GM19452 (cell line): Measurements from ENCODE around the gene GPR107.
A peak's percentile ranks its signal among the peaks of the same experiment; 100 is the strongest.
"Not testable (repeated sequence)": the region's sequence is repeated elsewhere in the genome, so short reads cannot be mapped to it uniquely, and the experiment has no call there.

Source experiments
- ATAC-seq: cut with Tn5 transposase; IDR thresholded peaks from one replicate; pipeline ENCODE4 v1.9.1; 2021; ENCODE audit not compliant: unreplicated experiment

GPR107 gene

DNA sequence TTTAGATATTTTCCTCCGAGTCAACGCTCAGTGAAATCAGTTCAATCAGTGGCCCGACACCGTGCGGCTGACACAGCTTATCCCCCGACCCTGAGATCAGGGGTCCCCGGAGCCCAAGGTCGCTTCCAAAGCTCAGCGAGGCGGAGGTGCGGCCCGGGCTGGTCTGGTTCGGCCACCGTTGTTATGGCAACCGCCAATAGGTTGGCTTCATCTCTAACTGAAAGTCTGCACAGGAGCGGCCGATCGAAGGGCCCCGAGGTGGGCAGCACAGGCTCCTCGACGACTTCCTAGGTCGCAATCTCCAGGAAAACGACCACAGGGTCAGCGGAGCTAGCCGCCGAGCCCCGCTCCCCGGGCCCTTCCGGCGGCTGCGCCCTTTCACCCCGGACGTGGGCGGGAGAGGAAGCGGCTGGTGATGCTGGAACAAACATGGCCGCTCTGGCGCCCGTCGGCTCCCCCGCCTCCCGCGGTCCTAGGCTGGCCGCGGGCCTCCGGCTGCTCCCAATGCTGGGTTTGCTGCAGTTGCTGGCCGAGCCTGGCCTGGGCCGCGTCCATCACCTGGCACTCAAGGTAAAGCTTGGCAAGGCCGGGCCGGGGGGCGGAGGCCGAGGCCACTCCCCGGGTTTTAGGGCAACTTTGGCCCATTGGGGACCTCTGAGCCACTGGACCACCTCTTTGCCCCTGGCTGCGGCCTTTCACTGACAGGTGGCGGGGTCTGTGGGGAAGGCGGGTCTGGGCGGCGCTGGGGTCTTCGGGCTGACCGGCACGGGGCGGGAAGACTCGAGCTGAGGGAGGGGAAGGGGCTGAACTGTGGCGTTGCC lies at the start of gene GPR107:
TSS of gene GPR107 (plus strand) at position 403 of the 821 bp plus-strand sequence. CDS start at position 430, 27 bp downstream.
- peak; percentile 69 for ATAC-seq

DNA sequence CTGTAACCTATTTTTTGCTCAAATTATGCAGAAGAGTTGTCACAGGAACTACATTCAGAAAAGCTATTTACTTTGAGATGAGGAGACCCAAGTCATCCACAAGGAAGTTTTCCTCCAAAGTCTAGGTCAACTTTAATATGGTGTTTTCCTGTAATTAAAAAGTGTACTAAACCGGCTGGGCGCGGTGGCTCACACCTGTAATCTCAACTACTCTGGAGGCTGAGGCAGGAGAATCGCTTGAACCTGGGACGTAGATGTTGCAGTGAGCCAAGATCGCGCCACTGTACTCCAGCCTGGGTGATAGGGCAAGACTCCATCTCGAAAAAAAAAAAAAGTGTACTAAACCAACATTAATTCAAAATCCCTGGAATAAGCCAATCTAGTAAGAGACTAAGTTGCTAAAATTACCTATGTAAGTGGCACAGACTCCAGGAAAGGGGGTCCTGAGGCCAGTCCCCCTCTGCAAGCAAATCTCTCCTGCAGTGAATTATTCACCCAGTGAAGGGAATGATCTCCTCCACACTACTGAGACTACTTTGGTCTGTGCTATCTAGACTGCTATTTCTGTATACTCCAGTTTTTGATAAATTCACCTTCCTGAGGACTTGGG lies 49.7 kb upstream of the GPR107 start:
- ATAC-seq: no peak

DNA sequence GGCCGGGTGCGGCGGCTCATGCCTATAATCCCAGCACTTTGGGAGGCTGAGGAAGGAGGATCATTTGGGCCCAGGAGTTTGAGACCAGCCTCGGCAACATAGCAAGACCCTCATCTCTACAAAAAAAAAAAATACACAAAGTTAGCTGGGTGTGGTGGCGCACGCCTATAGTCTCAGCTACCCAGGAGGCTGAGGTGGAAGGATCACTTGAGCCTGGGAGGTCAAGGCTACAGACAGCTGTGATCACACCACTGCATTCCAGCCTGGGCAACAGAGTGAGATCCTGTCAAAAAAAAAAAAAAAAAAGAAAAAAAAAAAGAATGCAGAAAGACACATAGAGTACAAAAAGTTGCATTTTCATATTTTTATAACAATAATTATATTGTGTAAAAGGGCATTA lies 46.8 kb upstream of the GPR107 start:
- not testable (repeated sequence) for ATAC-seq

DNA sequence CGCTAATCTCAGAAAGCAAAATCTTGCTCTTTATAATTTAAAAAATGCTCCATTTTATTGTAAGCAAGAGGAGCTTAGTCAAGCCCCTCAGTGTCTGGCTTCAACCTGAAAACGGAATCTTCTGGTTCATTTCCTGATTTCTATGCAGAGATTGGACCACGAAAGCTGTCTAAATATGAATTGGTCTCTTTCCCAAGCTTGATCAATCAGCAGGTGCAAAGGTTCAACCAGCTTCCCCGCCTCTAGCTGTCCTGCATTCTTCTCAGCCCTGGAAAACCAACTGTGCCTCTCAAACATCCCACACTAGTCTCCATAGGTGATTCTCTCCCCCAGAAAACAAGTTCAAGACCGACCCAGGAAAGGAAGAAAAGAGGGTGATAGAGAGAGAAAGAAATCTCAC lies 45.2 kb upstream of the GPR107 start:
- no peak for ATAC-seq

DNA sequence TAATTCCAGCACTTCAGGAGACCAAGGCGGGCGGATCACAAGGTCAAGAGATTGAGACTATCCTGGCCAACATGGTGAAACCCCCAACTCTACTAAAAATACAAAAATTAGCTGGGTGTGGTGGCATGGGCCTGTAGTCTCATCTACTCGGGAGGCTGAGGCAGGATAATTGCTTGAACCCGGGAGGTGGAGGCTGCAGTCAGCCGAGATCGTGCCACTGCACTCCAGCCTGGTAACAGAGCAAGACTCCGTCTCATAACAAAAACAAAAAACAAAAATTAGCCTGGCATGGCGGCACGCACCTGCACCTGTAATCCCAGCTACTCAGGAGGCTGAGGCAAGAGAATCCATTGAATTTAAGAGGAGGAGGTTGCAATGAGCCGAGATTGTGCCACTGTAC lies 44.2 kb upstream of the GPR107 start:
- ATAC-seq: not testable (repeated sequence)

DNA sequence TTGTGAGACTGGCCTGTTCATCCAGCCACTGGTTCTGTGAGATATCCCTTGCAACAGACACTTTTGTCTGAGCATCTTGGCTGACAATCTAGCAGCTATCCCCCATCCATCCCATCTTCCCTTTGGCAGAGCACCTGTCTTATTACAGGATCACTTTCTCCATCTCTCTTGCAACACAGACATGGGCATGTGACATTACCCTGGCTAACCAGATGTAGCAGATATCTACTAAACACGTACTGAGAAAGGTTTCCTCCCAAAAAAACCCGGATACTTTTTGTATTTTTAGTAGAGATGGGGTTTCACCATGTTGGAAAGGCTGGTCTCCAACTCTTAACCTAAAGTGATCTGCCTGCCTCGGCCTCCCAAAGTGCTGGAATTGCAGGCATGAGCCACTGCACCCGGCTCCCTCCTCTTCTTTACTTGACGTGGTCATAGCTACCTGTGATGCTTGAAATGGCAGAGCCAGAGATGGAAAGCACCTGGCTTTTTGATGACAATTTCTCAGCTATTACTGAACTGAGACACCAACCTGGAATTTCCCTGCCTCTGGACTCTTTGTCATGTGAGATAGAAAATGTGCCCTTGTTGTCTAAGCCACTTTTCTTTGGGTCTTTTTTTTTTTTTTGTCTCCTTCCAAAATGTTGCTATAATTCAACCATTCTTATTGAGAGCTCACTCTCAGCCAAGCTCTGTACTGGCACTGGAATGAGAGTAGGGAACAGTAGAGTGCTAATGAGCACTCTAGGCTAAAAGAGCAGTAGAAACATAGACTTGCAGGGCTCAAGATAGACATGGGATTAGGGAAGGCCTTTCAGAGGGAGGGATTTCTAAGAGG lies 43.3 kb upstream of the GPR107 start:
- ATAC-seq: no peak

DNA sequence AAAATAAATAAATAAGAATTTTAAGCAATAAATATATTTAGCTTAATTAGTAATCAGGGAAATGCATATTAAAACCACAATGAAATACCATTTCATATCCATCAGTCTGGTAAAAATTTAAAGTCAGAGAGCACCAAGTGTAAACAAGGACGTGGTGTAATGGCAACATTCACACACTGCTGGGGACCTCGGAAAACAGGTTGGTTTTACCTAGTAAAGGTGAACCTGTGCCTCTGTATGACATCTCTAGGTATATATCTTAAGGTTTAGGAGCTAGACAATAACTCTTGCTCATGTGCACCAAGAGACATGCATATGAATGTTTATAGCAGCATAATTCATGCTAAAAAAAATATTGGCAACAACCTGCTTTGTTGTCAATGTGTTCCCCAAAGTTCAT lies 40.4 kb upstream of the GPR107 start:
- ATAC-seq: no peak

DNA sequence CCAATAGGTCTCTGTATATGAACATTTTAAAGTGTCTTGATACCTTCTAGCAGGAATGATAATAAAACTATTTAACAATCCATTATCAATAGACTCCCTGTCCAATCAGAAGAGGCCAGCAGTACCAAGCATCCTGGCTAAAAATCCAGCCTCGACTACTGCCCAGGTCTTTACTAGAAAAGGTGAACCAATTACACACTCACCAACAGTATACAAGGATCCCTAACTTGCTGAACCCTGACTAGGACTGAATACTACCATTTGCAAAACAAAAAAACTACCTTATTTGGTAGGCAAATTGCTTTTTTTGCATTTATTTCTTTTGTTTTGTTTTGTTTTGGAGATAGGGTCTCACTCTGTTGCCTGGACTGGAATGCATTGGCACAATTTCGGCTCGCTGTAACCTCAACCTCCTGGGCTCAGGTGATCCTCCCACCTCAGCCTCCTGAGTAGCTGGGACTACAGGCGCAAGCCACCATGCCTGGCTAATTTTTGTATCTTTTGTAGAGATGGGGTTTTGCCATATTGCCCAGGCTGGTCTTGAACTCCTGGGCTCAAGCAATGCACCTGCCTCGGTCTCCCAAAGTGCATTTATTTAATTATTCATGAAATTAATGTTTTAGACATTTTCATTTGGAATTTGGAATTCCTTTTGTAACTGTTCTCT lies 38.2 kb upstream of the GPR107 start:
- no peak for ATAC-seq

DNA sequence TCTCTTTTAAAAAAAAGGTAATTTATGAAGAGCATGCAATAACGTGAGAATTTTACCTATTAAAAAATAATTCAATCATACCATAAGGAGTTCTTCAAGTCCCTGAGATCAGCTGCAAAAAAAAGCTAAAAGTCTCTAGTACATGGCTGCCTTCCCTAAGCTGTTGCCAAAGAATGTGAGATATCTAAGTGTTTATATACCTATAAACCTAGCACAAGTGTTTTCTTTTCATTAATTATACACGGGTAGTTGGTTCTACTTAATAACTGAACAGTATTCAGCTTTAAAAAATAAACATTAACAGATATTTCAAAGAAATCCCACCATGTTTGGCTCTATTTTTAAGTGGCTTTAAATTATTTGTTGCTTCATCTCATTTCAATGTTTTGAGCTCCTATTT lies 36.6 kb upstream of the GPR107 start:
- no peak for ATAC-seq

DNA sequence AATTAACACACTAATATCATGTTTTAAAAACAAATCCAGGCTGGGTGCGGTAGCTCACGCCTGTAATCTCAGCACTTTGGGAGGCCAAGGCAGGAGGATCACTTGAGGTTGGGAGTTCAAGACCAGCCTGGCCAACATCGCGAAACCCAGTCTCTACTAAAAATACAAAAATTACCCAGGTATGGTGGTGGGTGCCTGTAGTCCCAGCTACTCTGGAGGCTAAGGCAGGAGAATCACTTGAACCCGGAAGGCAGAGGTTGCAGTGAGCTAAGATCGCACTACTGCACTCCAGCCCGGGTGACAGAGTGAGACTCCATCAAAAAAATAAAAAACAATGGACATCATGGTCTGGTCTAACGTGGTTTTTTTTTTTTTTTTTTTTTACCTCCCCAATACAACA lies 36.2 kb upstream of the GPR107 start:
- ATAC-seq: not testable (repeated sequence)

DNA sequence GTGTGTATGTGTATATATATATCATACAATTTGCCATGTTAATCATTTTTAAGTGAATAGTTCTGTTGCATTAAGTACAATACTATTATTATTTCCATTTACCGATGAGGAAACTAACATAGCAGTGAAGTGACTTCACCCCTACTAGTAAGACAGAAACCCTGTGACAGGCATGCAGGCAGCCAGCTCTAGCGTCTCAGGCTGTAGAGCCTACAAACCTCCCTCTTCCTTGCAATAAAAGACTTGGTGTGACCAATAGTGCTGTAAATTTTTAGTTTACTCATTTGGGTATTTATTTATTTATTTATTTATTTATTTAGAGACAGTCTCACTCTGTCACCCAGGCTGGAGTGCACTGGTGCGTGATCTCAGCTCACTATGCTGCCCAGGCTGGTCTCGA lies 35.4 kb upstream of the GPR107 start:
- ATAC-seq: no peak

DNA sequence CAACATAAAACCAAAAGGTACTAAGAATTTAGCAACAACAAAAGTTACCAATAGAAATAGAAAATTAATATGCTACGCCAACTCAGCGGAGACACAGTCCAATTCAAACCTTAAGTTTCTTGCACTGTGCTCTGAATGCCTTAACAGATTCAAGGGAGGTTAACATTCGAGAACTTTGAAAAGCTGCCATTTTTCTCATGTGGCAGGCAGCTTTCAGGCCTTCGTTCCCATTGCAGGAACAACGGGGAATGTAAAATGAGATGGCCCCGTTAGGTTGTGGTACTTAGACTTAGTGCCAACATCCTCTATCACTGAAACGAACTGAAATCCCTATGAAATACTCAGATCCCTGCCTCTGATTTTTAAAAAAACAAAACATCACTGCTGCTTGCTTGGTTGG lies 33.1 kb upstream of the GPR107 start:
- ATAC-seq: no peak

DNA sequence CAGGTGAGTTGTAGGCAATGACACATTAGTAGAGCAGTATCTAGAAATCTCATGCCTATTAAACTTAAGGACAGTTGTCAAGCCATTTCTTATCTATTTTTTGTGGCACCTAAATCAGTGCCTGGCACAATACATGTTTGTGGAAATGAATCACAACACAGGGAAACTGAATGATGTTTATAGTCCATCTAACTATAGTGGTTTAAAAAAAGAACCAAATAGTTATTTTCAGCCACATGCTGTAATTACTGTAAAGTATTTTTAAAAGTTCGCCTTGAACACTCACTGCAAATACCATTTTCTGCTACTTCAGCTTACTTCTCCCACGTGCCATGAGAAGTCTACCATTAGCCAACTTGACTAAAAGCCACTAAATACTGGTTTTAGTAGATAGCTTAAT lies 32.6 kb upstream of the GPR107 start:
- ATAC-seq: no peak

DNA sequence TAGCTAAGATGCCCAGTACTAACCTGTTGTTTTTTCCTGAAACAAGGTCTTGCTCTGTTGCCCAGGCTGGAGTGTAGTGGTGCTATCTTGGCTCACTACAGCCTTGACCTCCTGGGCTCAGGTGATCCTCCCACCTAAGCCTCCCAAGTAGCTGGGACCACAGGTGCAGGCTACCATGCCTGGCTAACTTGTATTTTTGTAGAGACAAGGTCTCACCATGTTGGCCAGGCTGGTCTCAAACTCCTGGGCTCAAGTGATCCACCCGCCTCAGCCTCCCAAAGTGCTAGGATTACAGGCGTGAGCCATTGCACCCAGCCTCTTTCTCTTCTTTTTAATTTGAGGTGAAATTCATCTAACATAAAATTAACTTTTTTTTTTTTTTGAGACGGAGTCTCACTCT lies 31.9 kb upstream of the GPR107 start:
- not testable (repeated sequence) for ATAC-seq

DNA sequence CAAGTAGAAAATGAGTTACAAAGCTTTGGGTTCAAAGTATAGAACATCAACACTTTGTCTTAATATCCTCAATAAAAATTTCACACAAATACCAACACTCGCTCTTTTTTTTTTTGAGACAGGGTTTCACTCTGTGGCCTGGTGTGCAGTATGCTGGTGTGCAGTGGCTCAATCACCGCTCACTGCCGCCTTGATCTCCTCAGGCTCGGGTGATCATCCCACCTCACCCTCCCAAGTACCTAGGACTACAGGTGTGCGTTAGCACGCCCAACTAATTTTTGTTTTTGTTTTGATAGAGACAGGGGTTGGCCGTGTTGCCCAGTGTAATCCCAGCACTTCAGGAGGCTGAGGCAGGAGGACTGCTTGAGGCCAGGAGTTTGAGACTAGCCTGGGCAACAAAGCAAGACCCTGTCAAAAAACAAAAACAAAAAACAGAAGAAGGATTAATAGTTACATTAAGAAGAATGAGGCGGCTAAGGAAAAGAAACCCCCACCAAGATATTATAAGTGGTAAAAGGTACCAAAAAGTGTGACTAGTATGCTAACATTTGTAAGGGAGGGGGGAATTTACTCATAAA lies 31.1 kb upstream of the GPR107 start:
- no peak for ATAC-seq

DNA sequence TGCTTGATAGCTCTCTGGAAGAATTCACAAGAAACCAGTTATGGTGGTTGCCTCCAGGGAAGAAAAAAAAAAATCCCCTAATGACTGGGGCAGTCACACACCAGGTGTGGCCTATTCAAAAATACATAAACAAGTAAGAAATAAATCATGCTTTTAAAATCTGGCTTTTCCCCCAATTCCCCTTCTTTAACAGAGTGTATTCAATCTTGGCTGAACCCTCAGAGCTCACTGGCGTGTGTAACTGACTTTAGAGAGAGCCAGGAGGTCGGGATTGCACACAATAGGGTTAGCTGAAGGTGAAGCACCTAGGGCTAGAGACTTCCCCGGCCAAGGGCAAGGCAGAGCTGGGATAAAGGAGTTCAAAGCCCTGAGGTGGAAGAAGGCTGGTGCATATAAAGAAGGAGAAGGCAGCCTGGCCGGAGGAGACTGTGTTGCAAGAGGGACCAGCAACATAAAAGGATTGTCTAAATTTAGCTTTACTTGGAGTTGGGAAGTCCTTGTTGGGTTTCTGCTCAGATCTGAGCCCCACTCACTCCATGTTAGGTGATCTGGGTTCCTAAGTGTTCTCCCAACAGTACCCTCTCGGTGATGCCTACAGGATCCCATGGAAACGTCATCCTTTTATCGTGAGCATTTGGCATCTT lies 30.4 kb upstream of the GPR107 start:
- ATAC-seq: no peak

DNA sequence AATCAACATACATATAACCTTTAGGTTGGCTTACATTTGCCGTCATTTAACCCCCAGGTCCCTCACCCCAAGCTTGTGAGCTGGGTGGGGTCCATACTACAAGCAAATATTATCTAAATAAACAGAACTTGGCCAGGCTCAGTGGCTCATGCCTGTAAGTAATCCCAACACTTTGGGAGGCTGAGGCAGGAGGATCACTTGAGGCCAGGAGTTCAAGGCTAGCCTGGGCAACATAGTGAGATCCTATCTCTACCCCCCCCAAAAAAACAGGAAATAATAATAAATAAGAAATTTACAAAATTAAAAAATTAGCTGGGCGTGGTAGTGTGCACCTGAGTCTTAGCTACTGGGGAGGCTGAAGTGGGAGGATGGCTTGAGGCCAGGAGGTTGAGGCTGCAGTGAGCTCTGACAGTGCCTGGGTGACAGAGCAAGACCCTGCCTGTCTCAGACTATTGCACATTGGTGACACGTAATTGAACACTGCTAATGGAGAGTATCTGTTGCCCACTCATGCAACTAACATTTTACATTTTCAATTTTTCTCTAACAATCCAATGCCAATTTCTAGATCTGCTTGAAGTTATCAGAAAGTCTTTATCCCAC lies 29.6 kb upstream of the GPR107 start:
- ATAC-seq: no peak

DNA sequence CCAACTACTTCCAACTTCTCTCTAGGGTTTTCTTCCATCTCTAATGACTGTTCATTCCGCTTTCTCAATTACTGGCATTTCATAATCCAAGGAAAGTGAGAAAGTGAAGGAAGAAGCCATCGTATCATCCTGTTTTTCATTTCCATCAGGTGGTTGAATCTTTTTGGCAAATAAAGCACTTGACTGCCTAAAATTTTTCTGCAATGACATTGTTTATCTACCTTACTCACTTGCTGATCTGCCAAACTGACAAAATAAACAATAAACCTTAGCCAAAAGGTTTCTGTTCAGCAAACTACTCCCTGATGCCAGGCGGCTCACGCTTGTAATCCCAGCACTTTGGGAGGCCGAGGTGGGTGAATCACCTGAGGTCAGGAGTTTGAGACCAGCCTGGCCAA lies 29.1 kb upstream of the GPR107 start:
- no peak for ATAC-seq

DNA sequence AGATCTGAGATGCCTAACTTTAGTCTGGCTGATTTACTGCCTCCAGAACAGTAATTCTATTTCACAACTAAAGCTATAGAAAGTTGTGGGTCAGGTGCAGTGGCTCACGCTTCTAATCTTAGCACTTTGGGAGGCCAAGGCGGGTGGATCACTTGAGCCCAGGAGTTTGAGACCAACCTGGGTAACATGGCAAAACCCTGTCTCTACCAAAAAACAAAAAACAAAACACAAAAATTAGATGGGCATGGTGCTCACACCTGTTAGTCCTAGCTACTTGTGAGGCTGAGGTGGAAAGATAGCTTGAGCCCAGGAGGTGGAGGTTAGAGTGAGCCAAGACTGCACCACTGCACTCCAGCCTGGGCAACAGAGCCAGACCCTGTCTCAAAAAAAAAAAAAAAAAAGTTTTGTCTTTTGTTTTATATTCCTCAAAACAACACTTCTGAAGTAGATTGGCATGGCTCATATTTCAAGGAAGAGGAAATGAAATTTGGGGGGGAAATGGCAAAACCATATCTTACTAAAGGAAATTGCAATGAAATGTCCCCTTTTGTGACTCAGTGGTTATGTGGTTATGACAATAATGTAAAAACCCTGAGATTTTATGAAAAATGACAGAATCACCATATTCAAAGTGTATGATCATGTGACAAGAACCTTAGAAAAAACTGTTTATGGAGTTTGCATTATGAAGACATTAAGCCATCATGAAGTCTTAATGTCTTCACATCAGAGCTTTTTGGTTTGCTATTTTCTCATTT lies 26.9 kb upstream of the GPR107 start:
- ATAC-seq: no peak
